GM18502 (cell line): ENCODE measurements around the gene SHISA7.
"Not testable (repeated sequence)": the region's sequence is repeated elsewhere in the genome, so short reads cannot be mapped to it uniquely, and the experiment has no call there.

ENCODE experiments used
- ATAC-seq: cut with Tn5 transposase; IDR thresholded peaks from one replicate; pipeline ENCODE4 v1.9.1; 2021; ENCODE audit warnings: mild to moderate bottlenecking; ENCODE audit not compliant: unreplicated experiment, poor library complexity

SHISA7 gene

GRCh38 chr19:55449469-55449868, 6.4 kb upstream of the SHISA7 start:
- ATAC-seq: no peak

DNA sequence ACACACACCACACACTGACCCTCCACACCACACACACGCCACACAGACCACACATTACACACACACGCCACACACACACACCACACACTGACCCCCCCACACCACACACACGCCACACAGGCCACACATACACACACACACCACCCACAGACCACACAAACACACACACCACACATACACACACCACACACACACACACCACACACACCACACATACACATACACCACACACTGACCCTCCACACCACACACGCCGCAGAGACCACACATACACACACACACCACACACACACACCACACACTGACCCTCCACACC, 5.0 kb upstream of the SHISA7 start:
- ATAC-seq: not testable (repeated sequence)

DNA sequence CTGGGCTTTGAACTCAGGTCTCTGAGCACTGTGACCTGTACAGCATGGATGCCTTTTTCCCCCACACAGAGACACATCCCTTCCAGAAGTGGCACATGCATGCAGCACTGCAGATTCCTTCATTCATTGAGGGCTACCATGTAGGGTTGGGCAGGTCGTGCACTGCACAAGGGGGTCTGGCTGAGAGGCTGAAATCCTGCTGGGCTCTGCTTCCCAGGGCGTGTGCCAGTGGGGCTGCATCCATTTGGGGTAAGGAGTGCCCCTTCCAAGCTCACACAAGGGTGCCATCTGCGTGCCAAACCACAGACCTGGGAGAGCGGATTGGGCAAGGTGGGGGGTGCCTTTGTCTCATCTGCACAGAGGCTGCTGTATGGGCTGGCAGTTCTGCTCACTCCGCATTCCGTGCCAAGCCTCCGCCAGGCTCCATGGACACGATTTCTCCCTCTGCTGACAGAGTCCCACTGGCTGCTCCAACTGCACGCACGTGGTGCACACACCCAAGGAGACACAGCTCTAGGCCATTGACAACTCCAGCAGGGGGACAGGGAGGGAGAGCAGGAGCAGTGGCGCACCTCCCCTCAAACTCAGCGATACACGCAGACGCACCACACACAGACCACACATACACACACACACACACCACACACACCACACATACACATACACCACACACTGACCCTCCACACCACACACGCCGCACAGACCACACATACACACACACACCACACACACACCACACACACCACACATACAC, 4.5 kb upstream of the SHISA7 start:
- ATAC-seq: no peak

DNA sequence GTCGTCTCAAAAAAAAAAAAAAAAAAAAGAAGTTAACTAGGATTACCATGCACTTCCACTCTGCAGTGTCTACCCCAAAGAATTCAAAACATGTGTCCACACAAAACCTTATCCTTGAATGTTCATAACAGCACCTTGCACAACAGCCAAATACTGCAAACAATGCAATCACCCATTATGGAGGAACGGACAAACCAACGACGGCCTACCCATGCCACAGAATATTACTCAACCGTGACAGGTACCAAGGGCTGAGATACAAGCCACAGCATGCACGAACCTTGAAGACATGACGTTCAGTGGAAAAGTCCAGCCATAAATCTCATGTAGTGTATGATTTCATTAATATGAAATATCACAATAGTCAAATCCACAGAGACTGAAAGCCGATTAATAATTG, 3.0 kb upstream of the SHISA7 start:
- no peak for ATAC-seq

- no peak for ATAC-seq
These were observed 1.5 kb upstream of the SHISA7 start for GRCh38 chr19:55444646-55445045.

DNA sequence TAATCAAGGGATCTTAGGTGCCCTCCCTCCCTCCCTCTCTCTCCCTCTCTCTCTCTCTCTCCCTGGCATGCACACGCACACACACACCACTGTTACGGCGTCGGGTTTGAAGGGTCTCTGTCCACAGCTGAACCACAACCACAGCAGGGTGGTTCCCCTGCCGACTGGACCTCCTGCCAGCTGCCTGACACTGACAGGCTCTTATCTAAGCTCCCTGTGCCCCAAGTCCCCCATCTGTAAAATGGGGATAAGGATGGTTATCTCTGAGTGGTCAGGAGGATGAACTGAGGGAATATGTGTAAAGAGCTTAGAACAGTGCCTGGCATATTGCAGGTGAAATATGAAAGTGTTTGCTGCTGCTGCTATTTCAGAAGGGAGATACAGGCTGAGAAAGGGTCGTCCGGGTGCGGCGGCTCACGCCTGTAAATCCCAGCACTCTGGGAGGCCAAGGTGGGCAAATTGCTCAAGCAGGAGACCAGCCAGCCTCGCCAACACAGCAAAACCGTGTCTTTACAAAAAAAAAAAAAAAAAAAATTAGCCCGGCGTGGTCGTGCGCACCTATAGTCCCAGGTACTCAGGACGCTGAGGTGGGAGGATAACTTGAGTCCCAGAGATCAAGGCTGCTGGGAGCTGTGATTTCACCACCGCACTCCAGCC, 852 bp upstream of the SHISA7 start:
- no peak for ATAC-seq

DNA sequence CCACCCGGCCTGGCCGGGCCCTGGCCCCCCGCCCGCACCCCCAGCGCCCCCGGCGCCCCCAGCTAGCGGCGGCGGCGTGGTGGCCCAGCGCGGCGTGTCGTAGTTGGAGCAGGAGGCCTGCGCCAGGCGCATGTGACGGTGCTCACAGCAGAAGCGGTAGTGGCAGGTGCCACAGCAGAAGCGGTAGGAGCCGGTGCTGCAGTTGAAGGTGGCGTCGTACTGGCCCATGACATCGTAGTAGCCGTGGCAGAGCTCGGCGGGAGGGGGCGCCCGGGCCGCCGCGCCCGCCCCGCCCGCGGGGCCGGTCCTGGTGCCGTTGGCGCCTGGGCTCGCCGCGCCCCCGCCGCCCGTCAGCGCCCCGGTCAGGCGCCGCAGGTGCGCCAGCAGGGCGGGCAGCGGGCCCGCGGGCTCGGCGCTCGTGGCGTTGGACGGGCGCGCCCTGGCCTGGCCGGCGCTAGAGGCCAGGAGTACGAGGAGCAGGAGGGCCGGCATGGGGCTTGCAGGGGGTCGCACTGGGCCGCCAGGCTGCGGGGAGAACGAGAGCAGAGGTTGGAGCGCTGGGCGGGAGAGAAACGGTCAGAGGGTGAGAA, 633 bp downstream of the SHISA7 start:
- ATAC-seq: no peak

DNA sequence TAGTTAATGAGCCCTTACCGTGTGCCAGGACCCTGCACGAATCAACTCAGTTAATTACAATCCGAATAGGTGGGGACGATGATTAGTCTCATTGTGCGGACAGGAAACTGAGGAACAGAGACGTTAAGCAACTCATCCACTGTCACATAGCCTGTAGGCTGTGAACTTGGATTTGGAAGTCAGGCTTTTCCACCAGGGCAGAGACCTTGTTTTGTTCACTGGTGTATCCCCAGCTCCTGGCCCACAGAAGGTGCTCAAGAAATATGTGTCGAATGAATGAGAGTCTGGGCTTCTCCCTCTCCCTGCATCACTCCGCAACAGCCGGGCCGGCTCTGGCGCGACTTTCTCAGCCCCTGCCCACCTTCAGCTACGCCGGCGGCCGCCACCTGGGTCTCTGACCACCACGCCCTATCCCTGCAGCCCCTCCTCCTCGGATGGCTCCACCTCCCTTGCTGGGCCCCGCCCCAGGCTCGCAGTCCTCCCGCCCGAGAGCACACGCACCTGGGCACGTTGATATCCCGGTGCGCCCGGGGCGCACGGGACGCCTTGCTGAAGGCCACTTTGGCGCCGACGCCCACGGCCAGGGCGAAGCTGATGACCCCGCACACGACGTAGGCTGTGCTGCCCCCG, 1.3 kb downstream of the SHISA7 start:
- no peak for ATAC-seq

DNA sequence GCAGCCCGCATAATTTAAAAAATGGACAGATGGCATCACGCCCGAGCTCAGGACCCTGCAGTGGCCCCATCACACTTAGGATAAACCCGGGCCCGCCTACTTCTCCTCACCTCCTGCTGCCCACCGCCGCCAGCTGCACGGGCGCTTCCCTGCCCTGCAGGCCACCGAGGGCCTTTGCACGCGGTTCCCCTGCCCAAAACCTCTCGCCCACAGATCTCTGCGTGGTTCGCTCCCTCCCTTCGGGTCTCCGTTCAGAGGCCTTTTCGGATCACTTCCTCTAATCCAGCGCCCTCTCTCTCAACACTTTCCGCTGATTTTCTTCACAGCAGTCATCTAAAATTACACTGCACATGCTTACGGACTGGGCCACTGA, 1.8 kb downstream of the SHISA7 start:
- no peak for ATAC-seq

DNA sequence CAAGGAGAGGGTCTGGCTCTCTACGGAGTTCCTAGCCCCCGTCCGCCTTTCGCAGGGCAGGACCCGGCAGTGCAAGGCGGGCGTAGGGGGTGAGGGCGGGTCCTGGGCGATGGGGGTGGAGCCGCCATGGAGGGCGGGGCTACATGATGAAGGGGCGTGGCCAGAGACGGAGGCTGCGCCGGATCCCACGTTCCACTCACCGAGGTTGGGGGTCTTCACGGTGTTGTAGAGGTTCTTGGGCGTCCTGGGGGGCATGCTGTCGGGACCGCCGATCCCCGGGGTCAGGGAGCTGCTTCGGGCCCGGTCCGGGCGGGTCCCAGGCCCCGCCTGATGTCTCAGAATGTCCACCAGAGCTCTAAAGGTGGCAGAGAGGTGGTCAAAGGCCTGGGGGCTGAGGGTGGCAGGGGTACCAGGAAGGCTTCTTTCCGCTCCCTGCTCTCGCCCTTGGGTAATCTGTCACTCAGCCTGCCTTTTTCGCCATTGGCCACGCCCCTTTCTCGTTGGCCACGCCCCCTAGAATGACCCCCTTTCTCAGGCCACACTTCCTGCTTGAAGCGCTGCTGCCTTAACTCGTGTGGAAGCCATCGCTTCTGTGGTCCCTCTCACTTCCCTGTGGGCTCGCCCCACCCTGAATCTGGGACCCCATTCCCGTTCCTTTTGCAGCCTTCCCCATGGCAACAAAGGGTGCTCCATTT, 2.5 kb downstream of the SHISA7 start:
- no peak for ATAC-seq

- no peak for ATAC-seq
These were observed 4.0 kb downstream of the SHISA7 start for GRCh38 chr19:55439052-55439451.

DNA sequence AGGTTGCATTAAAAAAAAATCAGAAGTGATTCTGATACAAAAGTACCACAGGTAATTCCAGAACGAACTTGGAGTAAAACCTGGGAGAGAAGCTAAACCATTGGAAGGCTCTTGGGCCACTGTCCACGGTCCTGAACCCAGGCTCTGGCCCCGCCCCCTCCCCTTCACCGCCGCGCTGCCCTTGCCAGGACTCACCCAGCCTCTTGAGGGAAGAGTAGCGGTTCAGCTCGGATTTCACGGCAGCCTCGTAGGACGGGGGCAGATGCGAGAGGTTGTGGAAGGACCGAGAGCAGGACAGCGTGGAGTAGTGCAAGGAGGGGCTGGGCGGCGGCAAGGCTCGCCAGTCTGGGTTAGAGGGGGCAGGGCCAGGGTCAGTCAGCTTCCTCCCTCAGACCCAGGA, 5.7 kb downstream of the SHISA7 start:
- ATAC-seq: no peak

- ATAC-seq: no peak
These were observed 6.3 kb downstream of the SHISA7 start for GRCh38 chr19:55436847-55437246.

GRCh38 chr19:55435020-55435419, 8.1 kb downstream of the SHISA7 start:
- ATAC-seq: no peak

DNA sequence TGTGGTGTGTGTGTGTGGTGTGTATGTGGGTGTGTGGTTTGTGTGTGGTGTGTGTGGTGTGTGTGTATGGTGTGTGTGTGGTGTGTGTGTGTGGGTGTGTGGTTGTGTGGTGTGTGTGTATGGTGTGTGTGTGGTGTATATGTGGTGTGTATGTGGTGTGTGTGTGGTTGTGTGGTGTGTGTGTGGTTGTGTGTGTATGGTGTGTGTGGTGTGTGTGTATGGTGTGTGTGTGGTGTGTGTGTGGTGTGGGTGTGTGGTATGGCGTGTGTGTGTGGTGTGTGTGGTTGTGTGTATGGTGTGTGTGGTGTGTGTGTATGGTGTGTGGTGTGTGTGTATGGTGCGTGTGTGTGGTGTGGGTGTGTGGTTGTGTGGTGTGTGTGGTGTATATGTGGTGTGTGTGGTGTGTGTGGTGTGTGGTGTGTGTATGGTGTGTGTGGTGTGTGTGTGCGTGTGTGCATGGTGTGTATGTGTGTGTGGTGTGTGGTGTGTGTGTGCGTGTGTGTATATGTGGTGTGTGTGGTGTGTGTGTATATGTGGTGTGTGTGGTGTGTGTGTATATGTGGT, 8.7 kb downstream of the SHISA7 start:
- no peak for ATAC-seq

- no peak for ATAC-seq
These were observed 9.8 kb downstream of the SHISA7 start for GRCh38 chr19:55433292-55433691.

DNA sequence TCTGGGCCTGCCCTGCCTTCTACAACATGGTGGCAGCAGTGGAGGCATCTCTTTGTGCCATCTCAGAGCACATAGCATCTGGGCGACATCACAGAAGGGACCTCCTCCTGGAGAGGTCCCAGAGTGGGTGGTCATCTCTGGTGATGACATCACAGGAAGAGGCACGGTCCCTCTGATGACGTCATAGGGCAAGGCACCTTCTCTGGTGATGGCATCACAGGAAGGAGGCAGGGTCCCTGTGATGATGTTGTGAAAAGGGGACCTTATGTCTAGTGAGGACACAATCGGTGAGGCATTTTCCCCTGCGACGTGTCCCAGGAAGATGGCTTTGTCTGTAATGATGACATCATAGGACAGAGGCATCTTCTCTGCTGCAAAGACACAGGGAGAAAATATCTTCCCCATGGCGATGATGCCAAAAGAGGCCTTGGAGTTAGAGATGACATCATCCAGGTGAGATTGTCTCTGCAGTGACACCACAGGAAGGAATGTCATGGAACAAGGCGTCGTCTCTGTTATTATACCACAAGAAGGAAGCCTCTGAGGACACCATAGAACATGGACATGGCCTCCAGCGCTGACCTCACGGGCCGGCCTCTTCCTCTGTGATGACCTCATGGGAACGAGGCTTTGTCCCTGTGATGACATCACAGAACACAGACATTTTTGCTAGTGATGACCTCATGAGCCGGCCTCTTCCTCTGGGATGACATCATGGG, 10.7 kb downstream of the SHISA7 start:
- ATAC-seq: no peak

DNA sequence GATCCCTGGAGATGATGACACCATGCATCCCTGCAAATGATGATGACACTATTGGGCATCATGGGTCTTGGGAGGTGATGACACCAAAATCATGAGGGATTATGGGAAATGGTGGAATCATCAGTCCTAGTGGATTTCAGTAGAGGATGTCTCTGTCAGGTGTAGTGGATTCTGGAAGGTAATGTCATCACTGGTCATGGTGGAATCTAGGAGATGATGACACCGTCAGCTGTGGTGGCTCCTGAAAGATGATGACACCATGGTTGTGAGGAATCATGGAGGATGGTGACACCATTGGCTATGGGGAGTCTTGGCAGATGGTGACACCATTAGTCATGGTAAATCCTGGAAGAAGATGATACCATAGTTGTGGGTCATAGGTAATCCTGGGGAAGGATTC, 11.9 kb downstream of the SHISA7 start:
- ATAC-seq: no peak

- ATAC-seq: no peak
These were observed 17.1 kb downstream of the SHISA7 start for GRCh38 chr19:55426042-55426441.

GRCh38 chr19:55424518-55424917, 18.6 kb downstream of the SHISA7 start:
- ATAC-seq: no peak
